Esophagus squamous epithelium (tissue), 5 donors: ENCODE measurements around the gene DNAAF5. TPM values are rescaled to one million over a fixed set of nuclear protein-coding genes. Genes with fewer than 3 reads are reported as not detected.

ENCODE experiments used
- DNase-seq: peaks from one replicate; lab custom pipeline; 2025; lab: John Stamatoyannopoulos, UW
- H3K27ac ChIP-seq, 4 donors: fragments of 200-600 bp; sonication (generic); one replicate each; pipeline ENCODE4 v1.5.1; 2016 to 2019; ENCODE audit warnings: mild to moderate bottlenecking in 1 of 4
- H3K27me3 ChIP-seq, 4 donors: fragments of 200-600 bp; sonication (generic); 1 replicate in 3 of 4; 2 replicates in 1 of 4; pipeline versions ENCODE4 v1.5.1 to v1.6.0; 2017 to 2021; ENCODE audit warnings: antibody characterized with exemption in 1 of 4
- H3K36me3 ChIP-seq, 3 donors: fragments of 200-600 bp; sonication (generic); one replicate each; pipeline ENCODE4 v1.5.1; 2016 to 2019
- H3K4me1 ChIP-seq, 3 donors: fragments of 200-600 bp; sonication (generic); one replicate each; pipeline ENCODE4 v1.5.1; 2017 to 2019
- H3K4me3 ChIP-seq, 4 donors: fragments of 200-600 bp; sonication (generic); 1 replicate in 3 of 4; 2 replicates in 1 of 4; pipeline ENCODE4 v1.5.1; 2016 to 2019; ENCODE audit warnings: mild to moderate bottlenecking in 2 of 4, moderate library complexity in 1 of 4
- H3K9me3 ChIP-seq, 3 donors: fragments of 200-600 bp; sonication (generic); one replicate each; pipeline ENCODE4 v1.5.1; 2016 to 2019
- CTCF ChIP-seq, 6 experiments: fragments of 450-650 bp in 4 of 6; fragments of 200-600 bp in 2 of 6; sonication (generic) in 2 of 6; IDR thresholded peaks; one replicate each; pipeline ENCODE4 v1.5.1; 2016 to 2019; ENCODE audit warnings: antibody characterized with exemption in 6 of 6, mild to moderate bottlenecking in 4 of 6, moderate library complexity in 4 of 6
- POLR2A ChIP-seq, 4 donors: fragments of 450-650 bp; IDR thresholded peaks; one replicate each; pipeline ENCODE4 v1.6.1; 2017; ENCODE audit warnings: antibody characterized with exemption in 4 of 4, mild to moderate bottlenecking in 4 of 4, moderate library complexity in 3 of 4
- WGBS, 2 donors: methylation state at CpG; one replicate each; pipeline ENCODE4 v1.1.5; 2018; 5-methylcytosine and 5-hydroxymethylcytosine counted together
- intact Hi-C: fragments of 100-400 bp; cut with DNase I; formaldehyde crosslinking; loops from one replicate; pipeline ENCODE4 v1.15.0; 2022
- total RNA-seq, 4 donors: library from RNA; depleted of rRNA; stranded (reverse); fragments of >200 nt; gene quantifications; one replicate each; pipeline ENCODE4 v1.1.0, GENCODE V29; 2016
- donor health status: DM: yes; HTN: yes; CAD: no.

Gene DNAAF5
- total RNA-seq, 4 donors from 2014 or later = 23.7 to 30.1 (median 28.2) TPM

DNA sequence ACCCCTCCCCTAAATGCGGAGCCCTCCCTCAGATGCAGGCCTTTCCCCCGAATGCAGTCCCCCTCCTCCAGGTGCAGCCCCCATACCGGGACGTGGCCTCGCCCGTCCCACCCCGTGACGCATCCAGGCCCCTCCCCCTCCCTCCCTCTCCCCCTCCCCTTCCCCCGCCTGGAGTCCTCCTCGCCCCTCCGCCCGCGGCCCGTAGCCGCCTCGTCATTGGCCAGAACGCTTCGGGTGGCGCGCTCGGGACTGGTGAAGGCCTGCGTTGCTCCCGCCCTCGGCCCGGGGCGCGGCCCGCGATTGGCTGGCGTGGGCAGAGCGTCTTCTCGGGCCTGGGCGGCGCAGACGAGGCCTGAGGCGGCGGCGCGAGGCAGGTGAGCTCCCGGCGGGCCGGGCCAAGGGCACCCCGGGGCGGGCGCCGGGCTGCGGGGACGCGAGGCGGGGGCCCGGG, 89.8 kb downstream of the DNAAF5 start:
- Histone ChIP-seq H3K4me3 (peak overlapping the region; percentile 70 to 95 (median 91)), H3K27me3 (no peaks in the 10 kb centered on the region), H3K36me3 (no peaks in the 10 kb centered on the region), H3K4me1 (peaks cover 34 to 90% (median 42%) of the 10 kb centered on the region in 3 donors), H3K9me3 (no peaks in the 10 kb centered on the region), H3K27ac (peak overlapping the region; percentile 95 to 98 (median 96))
- DNase-seq = peak; percentile 89
- intact Hi-C loops = no loop called here
- TF ChIP-seq POLR2A (IDR thresholded peaks at IDR 0.05) (peak in 2 of 4 donors; percentile 53 to 87), CTCF (IDR thresholded peaks at IDR 0.05) (no peak)
- WGBS, 2 donors = no CpG with 5 or more reads among the region's 51 CpGs

GRCh38 chr7:816751-817671, 90.5 kb downstream of the DNAAF5 start:
- H3K4me1 ChIP-seq = peaks cover 27 to 90% (median 41%) of the 10 kb centered on the region in 3 donors
- no peak for DNase-seq
- no peak for TF ChIP-seq CTCF (IDR thresholded peaks at IDR 0.05)
- TF ChIP-seq POLR2A (IDR thresholded peaks at IDR 0.05) = no peak
- H3K27me3 ChIP-seq = no peaks in the 10 kb centered on the region
- H3K27ac ChIP-seq = peak overlapping the region; percentile 94 to 98 (median 96)
- H3K4me3 ChIP-seq = peak overlapping the region; percentile 70 to 95 (median 91)
- intact Hi-C loops = no loop called here
- H3K36me3 ChIP-seq = no peaks in the 10 kb centered on the region
- WGBS, 2 donors = 0 to 17% methylated on average over 1 to 16 of the region's 88 CpGs
- H3K9me3 ChIP-seq = no peaks in the 10 kb centered on the region

- WGBS, 2 donors = 76 to 80% methylated on average over 7 of the region's 8 CpGs
- TF ChIP-seq POLR2A (IDR thresholded peaks at IDR 0.05) (no peak), CTCF (IDR thresholded peaks at IDR 0.05) (peak in 4 of 6 experiments; percentile 33 to 52 (median 41))
- Histone ChIP-seq H3K4me1 (peaks cover 16 to 90% (median 39%) of the 10 kb centered on the region in 3 donors), H3K4me3 (peak overlapping the region in 2 of 4 donors; percentile 87 to 95), H3K27me3 (no peaks in the 10 kb centered on the region), H3K27ac (peak overlapping the region in 2 of 4 donors; percentile 94 to 95), H3K36me3 (peaks cover 0 to 6% (median 0%) of the 10 kb centered on the region in 3 donors), H3K9me3 (no peaks in the 10 kb centered on the region)
- intact Hi-C loops = no loop called here
- DNase-seq = no peak
Measured at GRCh38 chr7:818031-818699, 91.7 kb downstream of the DNAAF5 start.

GRCh38 chr7:820341-820740, 93.8 kb downstream of the DNAAF5 start:
- Histone ChIP-seq H3K27me3 (no peaks in the 10 kb centered on the region), H3K9me3 (no peaks in the 10 kb centered on the region), H3K4me1 (peaks cover 18 to 92% (median 41%) of the 10 kb centered on the region in 3 donors), H3K4me3 (no peak overlapping the region), H3K27ac (no peak overlapping the region), H3K36me3 (peaks cover 0 to 17% (median 0%) of the 10 kb centered on the region in 3 donors)
- DNase-seq = no peak
- WGBS, 2 donors = 82 to 94% methylated on average over 1 of the region's 1 CpG
- TF ChIP-seq POLR2A (IDR thresholded peaks at IDR 0.05) (no peak), CTCF (IDR thresholded peaks at IDR 0.05) (no peak)
- intact Hi-C loops = no loop called here
